Endothelial cell of umbilical vein (primary cell): ENCODE results near the gene MAMDC4. TPM values are rescaled to one million over a fixed set of nuclear protein-coding genes. Genes with fewer than 3 reads are reported as not detected.

Experiments used
- BruUV-seq: library from RNA; stranded (reverse); fragments of 400-500 nt; replicated peaks from 2 replicates; lab custom pipeline; 2021; lab: Mats Ljungman, UMichigan
- CTCF ChIA-PET: fragments of 300-600, 350-600 bp; sonication (Branson Sonifier 250); formaldehyde crosslinking; loops from one replicate; lab custom pipeline; 2021; ENCODE audit warnings: antibody characterized with exemption, inconsistent platforms; lab: Charles Lee
- POLR2A ChIA-PET: fragments of 300-600, 350-600 bp; sonication (Branson Sonifier 250); formaldehyde crosslinking; loops from one replicate; lab custom pipeline; 2021; ENCODE audit warnings: antibody characterized with exemption, inconsistent platforms; lab: Charles Lee
- DNase-seq: peaks from one replicate; pipeline ENCODE4 v3.0.0-alpha.2; 2011; ENCODE audit warnings: low read depth, low spot score
- FAIRE-seq: peaks from 2 replicates; lab custom pipeline; 2011; peaks lifted over from hg19 to GRCh38; lab: Jason Lieb, UNC
- H2AFZ ChIP-seq: 2 replicates; pipeline ENCODE4 v1.6.0; 2012; ENCODE audit warnings: low read depth, low read length, control low read depth, inconsistent platforms
- H3K27ac ChIP-seq: 2 replicates; pipeline ENCODE4 v1.5.1; 2011; ENCODE audit warnings: low read depth, mild to moderate bottlenecking, control low read depth, low read length, moderate library complexity; ENCODE audit not compliant: insufficient read depth
- H3K27me3 ChIP-seq, 2 experiments: 2 replicates each; pipeline versions ENCODE4 v1.6.0 to v1.6.1; 2011; ENCODE audit warnings: low read length in 2 of 2, mixed read lengths in 1 of 2; ENCODE audit not compliant: control insufficient read depth in 2 of 2, insufficient read depth in 2 of 2
- H3K36me3 ChIP-seq, 2 experiments: 2 replicates in 1 of 2; 3 replicates in 1 of 2; pipeline ENCODE4 v1.5.1; 2011; ENCODE audit warnings: low read length in 2 of 2, mild to moderate bottlenecking in 1 of 2, moderate library complexity in 1 of 2; ENCODE audit not compliant: control insufficient read depth in 2 of 2, insufficient read depth in 2 of 2; ENCODE audit errors: extremely low read depth in 1 of 2
- H3K4me1 ChIP-seq: 3 replicates; pipeline ENCODE4 v1.5.1; 2011; ENCODE audit warnings: mild to moderate bottlenecking, low read length; ENCODE audit not compliant: control insufficient read depth, insufficient read depth; ENCODE audit errors: extremely low read depth
- H3K4me2 ChIP-seq: 2 replicates; pipeline ENCODE4 v1.6.1; 2011; ENCODE audit warnings: low read length, control low read depth, mixed read lengths; ENCODE audit not compliant: insufficient read depth
- H3K4me3 ChIP-seq, 3 experiments: fragments of 200-600 bp in 1 of 3; sonication (generic), shearing (Covaris generic) in 1 of 3; replicated peaks in 1 of 3; 2 replicates each; pipeline ENCODE4 v1.5.1; 2011 to 2016; ENCODE audit warnings: control low read depth in 3 of 3, low read length in 3 of 3, mild to moderate bottlenecking in 2 of 3, inconsistent platforms in 1 of 3, low read depth in 1 of 3, moderate library complexity in 1 of 3; ENCODE audit not compliant: insufficient read depth in 1 of 3
- H3K79me2 ChIP-seq: 2 replicates; pipeline ENCODE4 v1.6.0; 2012; ENCODE audit warnings: low read length, inconsistent platforms; ENCODE audit not compliant: control insufficient read depth, insufficient read depth
- H3K9ac ChIP-seq: replicated peaks from 2 replicates; pipeline ENCODE3; 2011; ENCODE audit warnings: low read length, control low read depth; ENCODE audit not compliant: insufficient read depth; ENCODE audit errors: extremely low read depth
- H3K9me1 ChIP-seq: replicated peaks from 3 replicates; pipeline ENCODE4 v1.6.0; 2011; ENCODE audit warnings: mild to moderate bottlenecking, low read length; ENCODE audit not compliant: control insufficient read depth, insufficient read depth; ENCODE audit errors: extremely low read depth
- H3K9me3 ChIP-seq: replicated peaks from 2 replicates; pipeline ENCODE4 v1.5.1; 2012; ENCODE audit warnings: low read length, inconsistent platforms; ENCODE audit not compliant: control insufficient read depth, insufficient read depth
- H4K20me1 ChIP-seq: replicated peaks from 2 replicates; pipeline ENCODE3; 2011; ENCODE audit warnings: mild to moderate bottlenecking, low read length; ENCODE audit not compliant: control insufficient read depth, insufficient read depth; ENCODE audit errors: extremely low read depth
- EZH2 ChIP-seq: IDR thresholded peaks from 2 replicates; pipeline ENCODE4 v1.6.1; 2012; ENCODE audit warnings: borderline replicate concordance, low read depth, mild to moderate bottlenecking, moderate library complexity, low read length, inconsistent platforms; ENCODE audit not compliant: severe bottlenecking
- FOS ChIP-seq: IDR thresholded peaks from 2 replicates; pipeline ENCODE4 v1.6.1; 2011; ENCODE audit warnings: mild to moderate bottlenecking, low read length, moderate library complexity, borderline replicate concordance; ENCODE audit not compliant: insufficient read depth
- GATA2 ChIP-seq: IDR thresholded peaks from 2 replicates; pipeline ENCODE4 v1.7.0; 2011; ENCODE audit warnings: low read depth, mild to moderate bottlenecking, moderate library complexity, mixed read lengths, low read length; ENCODE audit not compliant: insufficient read length, insufficient read depth
- JUN ChIP-seq: IDR thresholded peaks from 2 replicates; pipeline ENCODE4 v1.6.1; 2011; ENCODE audit warnings: borderline replicate concordance, low read depth; ENCODE audit not compliant: insufficient read length, insufficient read depth
- MYC ChIP-seq: IDR thresholded peaks from one replicate; pipeline ENCODE4 v1.6.1; 2011; ENCODE audit warnings: mild to moderate bottlenecking, low read depth, low read length
- POLR2A ChIP-seq: IDR thresholded peaks from 2 replicates; pipeline ENCODE4 v1.6.1; 2012; ENCODE audit warnings: low read depth, mild to moderate bottlenecking, control low read depth, low read length
- POLR2AphosphoS5 ChIP-seq: IDR thresholded peaks from 2 replicates; pipeline ENCODE4 v1.6.1; 2012; ENCODE audit warnings: low read depth, mild to moderate bottlenecking, control low read depth, low read length, moderate library complexity; ENCODE audit not compliant: insufficient read depth
- dilution Hi-C: fragments of 300-500 bp; cut with MboI; formaldehyde crosslinking; loops from one replicate; pipeline ENCODE4 v1.15.0; 2019; ENCODE audit warnings: low sequenced_read_pairs; ENCODE audit not compliant: extremely low pct_ligation_motif_present
- intact Hi-C: fragments of 100-400 bp; cut with micrococcal nuclease; formaldehyde crosslinking; loops from one replicate; pipeline ENCODE4 v1.10.0; 2022
- polyA plus RNA-seq, 4 experiments: library from polyadenylated mRNA; depleted of rRNA in 3 of 4; stranded (reverse) in 3 of 4; unstranded in 1 of 4; fragments of >200 nt; gene quantifications; 2 replicates each; pipeline versions ENCODE4 v1.2.1 to v1.2.3, GENCODE V29; 2011 to 2012; ENCODE audit warnings: missing spikeins in 1 of 4
- total RNA-seq: library from RNA; stranded (reverse); gene quantifications from 2 replicates; pipeline ENCODE4 v1.2.3, GENCODE V29; 2021
- TF ChIP-seq, protein P1 (sequence below), 2 donors: IDR thresholded peaks; 1 replicate in 1 of 2; 2 replicates in 1 of 2; pipeline ENCODE4 v1.5.1; 2011; ENCODE audit warnings: low read length in 2 of 2, mild to moderate bottlenecking in 2 of 2, moderate library complexity in 2 of 2, control low read depth in 1 of 2, inconsistent platforms in 1 of 2, low read depth in 1 of 2; ENCODE audit not compliant: insufficient read depth in 1 of 2; ENCODE audit errors: extremely low read depth in 1 of 2
- TF ChIP-seq, protein P2 (sequence below): IDR thresholded peaks from 2 replicates; pipeline ENCODE4 v1.6.1; 2011; ENCODE audit not compliant: insufficient read depth, insufficient read length

MAMDC4 gene
- total and polyA plus RNA-seq, 2 donors (not counting 3 experiments of a cell fraction or from before 2014, with no cell fraction given) = 3.6 to 7.2 TPM

DNA sequence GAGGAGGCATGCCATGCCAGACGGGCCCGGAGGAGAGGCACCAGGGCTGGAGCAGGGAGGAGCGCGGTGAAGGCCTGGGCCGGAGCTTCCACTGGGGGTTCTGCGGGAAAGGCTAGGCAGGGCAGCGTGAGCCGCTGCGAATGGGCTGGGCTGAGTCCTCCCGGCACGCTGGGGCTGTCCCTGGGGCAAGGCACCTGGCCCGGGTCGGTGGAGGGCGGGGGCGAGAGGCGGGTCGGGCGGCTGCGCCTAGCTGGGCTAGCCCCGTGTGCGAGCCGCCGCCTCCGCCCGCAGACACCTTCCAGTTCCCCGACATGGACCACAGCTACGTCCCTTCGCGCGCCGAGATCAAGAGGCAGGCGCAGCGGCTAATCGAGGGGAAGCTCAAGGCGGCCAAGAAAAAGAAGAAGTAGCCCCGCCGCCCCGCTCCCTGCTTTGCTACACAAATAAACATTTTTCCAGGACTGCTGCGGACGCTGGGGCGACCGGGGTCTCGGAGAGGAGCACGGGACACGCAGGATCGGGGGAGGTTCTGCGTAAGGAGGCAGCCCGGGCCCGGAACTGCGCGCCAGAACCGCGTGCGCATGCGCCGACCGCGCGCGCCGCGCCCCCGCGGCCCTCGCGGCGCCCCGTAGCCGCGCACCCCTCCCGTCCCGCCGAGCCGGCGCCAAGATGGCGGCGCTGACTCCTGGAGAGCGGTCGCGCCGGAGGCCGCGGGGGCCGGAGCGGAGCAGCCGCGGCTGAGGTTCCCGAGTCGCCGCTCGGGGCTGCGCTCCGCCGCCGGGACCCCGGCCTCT lies 44.7 kb upstream of the MAMDC4 start, which contains the start of gene RABL6:
Gene RABL6, plus strand, starts transcription at position 668 of the 794 bp plus-strand sequence. CDS start 249 bp downstream, outside the sequence.
- H3K9me1 ChIP-seq = no peaks in the 10 kb centered on the region
- ChIA-PET CTCF (interaction anchor here (0.9 to 3.7 kb wide), 8 partner anchors 15 to 242 kb away, joined by 3 to 13 read pairs (median 4); partner anchors contain the start of genes AJM1, FBXW5 and TMEM141), POLR2A (interaction anchor here (1.0 kb wide), 1 partner anchor 13 kb away, joined by 7 read pairs; no protein-coding TSS in a partner anchor)
- FAIRE-seq (peak; percentile 78), DNase-seq (peak; percentile 80)
- intact Hi-C loops = loop anchor here (1.0 to 5.0 kb wide), 2 partner anchors 35 to 137 kb away; partner anchors contain the start of genes AJM1 and FBXW5
- H3K4me3 ChIP-seq = peak within 1 kb of the TSS; percentile 78 to 98 (median 90)
- BruUV-seq = TSS peak; percentile 43
- dilution Hi-C loops = loop anchor here (25.0 kb wide), 1 partner anchor 130 kb away; the partner anchor contains the start of genes C8G and FBXW5
- H3K4me2 ChIP-seq = peak within 1 kb of the TSS; percentile 70
- peak within 1 kb of the TSS; percentile 59 for H3K27ac ChIP-seq
- no peaks in the 10 kb centered on the region for H3K9me3 ChIP-seq
- TF ChIP-seq MYC (no peak), POLR2A (peak; percentile 94), FOS (no peak), GATA2 (no peak), EZH2 (no peak), POLR2AphosphoS5 (peak; percentile 89), JUN (no peak)
- TF ChIP-seq, protein P1, sequence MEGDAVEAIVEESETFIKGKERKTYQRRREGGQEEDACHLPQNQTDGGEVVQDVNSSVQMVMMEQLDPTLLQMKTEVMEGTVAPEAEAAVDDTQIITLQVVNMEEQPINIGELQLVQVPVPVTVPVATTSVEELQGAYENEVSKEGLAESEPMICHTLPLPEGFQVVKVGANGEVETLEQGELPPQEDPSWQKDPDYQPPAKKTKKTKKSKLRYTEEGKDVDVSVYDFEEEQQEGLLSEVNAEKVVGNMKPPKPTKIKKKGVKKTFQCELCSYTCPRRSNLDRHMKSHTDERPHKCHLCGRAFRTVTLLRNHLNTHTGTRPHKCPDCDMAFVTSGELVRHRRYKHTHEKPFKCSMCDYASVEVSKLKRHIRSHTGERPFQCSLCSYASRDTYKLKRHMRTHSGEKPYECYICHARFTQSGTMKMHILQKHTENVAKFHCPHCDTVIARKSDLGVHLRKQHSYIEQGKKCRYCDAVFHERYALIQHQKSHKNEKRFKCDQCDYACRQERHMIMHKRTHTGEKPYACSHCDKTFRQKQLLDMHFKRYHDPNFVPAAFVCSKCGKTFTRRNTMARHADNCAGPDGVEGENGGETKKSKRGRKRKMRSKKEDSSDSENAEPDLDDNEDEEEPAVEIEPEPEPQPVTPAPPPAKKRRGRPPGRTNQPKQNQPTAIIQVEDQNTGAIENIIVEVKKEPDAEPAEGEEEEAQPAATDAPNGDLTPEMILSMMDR (IDR thresholded peaks at IDR 0.05; ENCODE audit: extremely low read depth in 1 of 2, insufficient read depth in 1 of 2, low read depth in 1 of 2, low read length in 2 of 2) = no peak
- TF ChIP-seq, protein P2, sequence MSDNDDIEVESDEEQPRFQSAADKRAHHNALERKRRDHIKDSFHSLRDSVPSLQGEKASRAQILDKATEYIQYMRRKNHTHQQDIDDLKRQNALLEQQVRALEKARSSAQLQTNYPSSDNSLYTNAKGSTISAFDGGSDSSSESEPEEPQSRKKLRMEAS = no peak
- peaks cover 0 to under 1% of the 10 kb centered on the region in 2 experiments for H3K36me3 ChIP-seq
- H2AFZ ChIP-seq = peak within 1 kb of the TSS; percentile 71
- peaks cover 0 to under 1% of the 10 kb centered on the region in 2 experiments for H3K27me3 ChIP-seq
- H3K9ac ChIP-seq = peak within 1 kb of the TSS; percentile 80
- H3K79me2 ChIP-seq = peaks cover 37% of the 10 kb centered on the region
- H3K4me1 ChIP-seq = peaks cover 15% of the 10 kb centered on the region
- no peaks in the 10 kb centered on the region for H4K20me1 ChIP-seq
